Trophoblast cell (in vitro differentiated cells and primary cell): ENCODE data around the gene HOXA7.
A peak's percentile ranks its signal among the peaks of the same experiment; 100 is the strongest.

ENCODE experiments used
- DNase-seq, 2 donors: peaks; one replicate each; pipeline ENCODE4 v3.0.0-alpha.2; 2016
- H2AFZ ChIP-seq: 2 replicates; pipeline ENCODE4 v1.6.1; 2013; ENCODE audit warnings: low read length, moderate library complexity, mild to moderate bottlenecking; ENCODE audit not compliant: insufficient read depth, poor library complexity
- H2AK5ac ChIP-seq: 2 replicates; pipeline ENCODE4 v1.6.1; 2013; ENCODE audit warnings: mild to moderate bottlenecking, low read length
- H2BK120ac ChIP-seq: 2 replicates; pipeline ENCODE4 v1.6.1; 2013; ENCODE audit warnings: low read length, mild to moderate bottlenecking, moderate library complexity; ENCODE audit not compliant: insufficient read depth, poor library complexity
- H2BK12ac ChIP-seq: 2 replicates; pipeline ENCODE4 v1.6.1; 2013; ENCODE audit warnings: mild to moderate bottlenecking, low read length, moderate library complexity
- H2BK5ac ChIP-seq: 2 replicates; pipeline ENCODE4 v1.6.1; 2013; ENCODE audit warnings: low read length, low read depth, moderate library complexity, mild to moderate bottlenecking; ENCODE audit not compliant: poor library complexity
- H3K14ac ChIP-seq: 2 replicates; pipeline ENCODE4 v1.6.1; 2013; ENCODE audit warnings: mild to moderate bottlenecking, low read length
- H3K18ac ChIP-seq: 2 replicates; pipeline ENCODE4 v1.6.1; 2013; ENCODE audit warnings: mild to moderate bottlenecking, low read length
- H3K23ac ChIP-seq: 2 replicates; pipeline ENCODE4 v1.6.1; 2013; ENCODE audit warnings: low read length
- H3K27ac ChIP-seq: 2 replicates; pipeline ENCODE4 v1.5.1; 2013; ENCODE audit warnings: low read depth, mild to moderate bottlenecking, inconsistent platforms, low read length, moderate library complexity
- H3K27me3 ChIP-seq: 2 replicates; pipeline ENCODE4 v1.6.1; 2013; ENCODE audit warnings: inconsistent platforms, mild to moderate bottlenecking, low read length, moderate library complexity; ENCODE audit not compliant: insufficient read depth
- H3K36me3 ChIP-seq, 2 experiments: 1 replicate in 1 of 2; 2 replicates in 1 of 2; pipeline ENCODE4 v1.6.1; 2013; ENCODE audit warnings: low read length in 2 of 2, mild to moderate bottlenecking in 2 of 2, moderate library complexity in 1 of 2; ENCODE audit not compliant: insufficient read depth in 2 of 2, control insufficient read depth in 1 of 2
- H3K4ac ChIP-seq: 2 replicates; pipeline ENCODE4 v1.6.1; 2013; ENCODE audit warnings: low read depth, mild to moderate bottlenecking, low read length, moderate library complexity
- H3K4me1 ChIP-seq, 2 experiments: 1 replicate in 1 of 2; 2 replicates in 1 of 2; pipeline ENCODE4 v1.6.1; 2013; ENCODE audit warnings: low read length in 2 of 2, mild to moderate bottlenecking in 2 of 2, moderate library complexity in 1 of 2; ENCODE audit not compliant: insufficient read depth in 2 of 2, control insufficient read depth in 1 of 2
- H3K4me2 ChIP-seq: 2 replicates; pipeline ENCODE4 v1.6.1; 2013; ENCODE audit warnings: inconsistent platforms, mild to moderate bottlenecking, low read length, moderate library complexity
- H3K4me3 ChIP-seq: 2 replicates; pipeline ENCODE4 v1.5.1; 2013; ENCODE audit warnings: mild to moderate bottlenecking, low read depth, low read length, inconsistent platforms
- H3K79me1 ChIP-seq: one replicate; pipeline ENCODE4 v1.6.1; 2013; ENCODE audit warnings: low read length
- H3K79me2 ChIP-seq: 2 replicates; pipeline ENCODE4 v1.6.1; 2013; ENCODE audit warnings: low read length, mild to moderate bottlenecking; ENCODE audit not compliant: control insufficient read depth, insufficient read depth, poor library complexity
- H3K9ac ChIP-seq: 2 replicates; pipeline ENCODE4 v1.6.1; 2013; ENCODE audit warnings: mild to moderate bottlenecking, low read length
- H3K9me3 ChIP-seq: 2 replicates; pipeline ENCODE4 v1.6.1; 2013; ENCODE audit warnings: low read depth, mild to moderate bottlenecking, control low read depth, inconsistent platforms, low read length; ENCODE audit not compliant: insufficient read depth
- H4K12ac ChIP-seq: 2 replicates; pipeline ENCODE4 v1.6.1; 2013; ENCODE audit warnings: low read depth, mild to moderate bottlenecking, low read length, moderate library complexity
- H4K8ac ChIP-seq: 2 replicates; pipeline ENCODE4 v1.6.1; 2013; ENCODE audit warnings: low read depth, mild to moderate bottlenecking, low read length, moderate library complexity
- H4K91ac ChIP-seq: one replicate; pipeline ENCODE4 v1.6.1; 2013; ENCODE audit warnings: low read depth, mild to moderate bottlenecking, low read length, moderate library complexity
- WGBS: extraction: QIAGEN DNeasy Blood & Tissue Kit; methylation state at CpG from one replicate; pipeline ENCODE4 v1.1.7; 2013; ENCODE audit warnings: missing lambda C conversion rate; ENCODE audit not compliant: insufficient read length, insufficient coverage; ENCODE audit errors: extremely low coverage; 5-methylcytosine and 5-hydroxymethylcytosine counted together

HOXA7 gene

DNA sequence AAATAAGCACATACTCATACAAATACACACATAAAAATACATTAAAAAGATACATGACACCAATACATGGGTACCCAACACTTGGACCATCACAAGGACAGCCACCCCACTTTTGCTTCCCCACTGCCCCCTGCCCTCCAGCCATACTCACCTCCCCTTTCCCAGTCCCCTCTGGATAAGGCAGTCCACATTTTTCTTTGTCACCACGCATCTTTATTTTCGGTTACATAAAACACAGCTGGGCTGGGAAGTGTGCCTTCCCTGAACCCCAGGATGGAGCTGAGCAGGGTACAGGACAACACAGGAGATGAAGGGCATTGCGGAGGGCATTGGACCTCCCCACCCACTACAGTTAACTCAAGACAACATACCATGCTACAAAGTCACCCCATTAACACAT lies 2.9 kb downstream of the HOXA7 start:
- Histone ChIP-seq H3K79me2 (no peaks in the 10 kb centered on the region), H3K14ac (no peak overlapping the region), H2AFZ (no peak overlapping the region), H3K4ac (no peak overlapping the region), H2BK12ac (no peak overlapping the region), H3K4me2 (no peak overlapping the region), H3K4me3 (no peak overlapping the region), H3K4me1 (peaks cover 0 to 2% of the 10 kb centered on the region in 2 experiments), H2AK5ac (no peak overlapping the region), H3K23ac (no peak overlapping the region), H3K36me3 (no peaks in the 10 kb centered on the region), H4K8ac (no peak overlapping the region), H2BK5ac (no peak overlapping the region), H4K91ac (no peak overlapping the region), H3K27ac (no peak overlapping the region), H3K27me3 (peaks cover 91% of the 10 kb centered on the region), H4K12ac (no peak overlapping the region), H2BK120ac (no peak overlapping the region), H3K18ac (no peak overlapping the region), H3K79me1 (no peaks in the 10 kb centered on the region), H3K9ac (no peak overlapping the region), H3K9me3 (peaks cover 51% of the 10 kb centered on the region)
- DNase-seq = no peak
- no CpG with 5 or more reads among the region's 3 CpGs for WGBS

DNA sequence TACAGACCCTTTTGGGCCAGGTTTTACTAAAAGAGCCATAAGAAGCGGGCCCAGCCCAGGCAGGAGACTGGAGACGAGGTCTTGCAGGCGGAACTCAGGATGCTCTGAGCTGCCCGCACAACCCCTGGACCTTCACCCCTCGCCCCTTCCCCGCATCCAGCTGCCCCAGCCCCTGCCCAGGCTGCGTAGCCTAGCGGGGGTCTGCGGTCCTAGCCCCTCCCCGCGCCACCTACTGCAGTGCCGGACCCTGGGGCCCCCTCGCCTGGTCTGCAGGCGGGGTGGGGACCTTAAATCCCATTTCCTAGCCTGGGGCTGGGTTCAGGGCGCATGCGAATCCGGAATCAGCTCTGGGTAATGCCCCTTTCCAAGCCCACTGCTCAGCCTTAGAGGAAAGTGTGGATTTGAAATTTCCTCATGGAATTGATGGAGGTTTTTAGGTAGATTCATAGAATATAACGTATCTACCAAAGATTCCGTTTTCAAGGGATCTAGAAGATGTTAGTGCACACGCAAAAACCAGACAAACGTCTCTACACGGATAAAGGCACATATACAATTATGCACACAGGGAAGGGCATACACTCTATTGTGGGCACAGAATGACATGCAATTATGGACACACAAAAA lies 3.5 kb downstream of the HOXA7 start:
- H3K79me1 ChIP-seq = no peaks in the 10 kb centered on the region
- H3K14ac ChIP-seq = no peak overlapping the region
- H3K18ac ChIP-seq = no peak overlapping the region
- no peak overlapping the region for H3K23ac ChIP-seq
- H2BK12ac ChIP-seq = no peak overlapping the region
- H3K4me2 ChIP-seq = no peak overlapping the region
- peaks cover 91% of the 10 kb centered on the region for H3K27me3 ChIP-seq
- H2AFZ ChIP-seq = no peak overlapping the region
- H3K4ac ChIP-seq = no peak overlapping the region
- no peaks in the 10 kb centered on the region for H3K79me2 ChIP-seq
- no peak for DNase-seq
- no peak overlapping the region for H3K27ac ChIP-seq
- H3K4me3 ChIP-seq = no peak overlapping the region
- H4K8ac ChIP-seq = no peak overlapping the region
- H4K12ac ChIP-seq = no peak overlapping the region
- WGBS = no CpG with 5 or more reads among the region's 22 CpGs
- no peak overlapping the region for H2AK5ac ChIP-seq
- H2BK5ac ChIP-seq = no peak overlapping the region
- no peak overlapping the region for H4K91ac ChIP-seq
- peaks cover 52% of the 10 kb centered on the region for H3K9me3 ChIP-seq
- H3K9ac ChIP-seq = no peak overlapping the region
- H3K4me1 ChIP-seq = peaks cover 0 to 2% of the 10 kb centered on the region in 2 experiments
- H3K36me3 ChIP-seq = no peaks in the 10 kb centered on the region
- no peak overlapping the region for H2BK120ac ChIP-seq

DNA sequence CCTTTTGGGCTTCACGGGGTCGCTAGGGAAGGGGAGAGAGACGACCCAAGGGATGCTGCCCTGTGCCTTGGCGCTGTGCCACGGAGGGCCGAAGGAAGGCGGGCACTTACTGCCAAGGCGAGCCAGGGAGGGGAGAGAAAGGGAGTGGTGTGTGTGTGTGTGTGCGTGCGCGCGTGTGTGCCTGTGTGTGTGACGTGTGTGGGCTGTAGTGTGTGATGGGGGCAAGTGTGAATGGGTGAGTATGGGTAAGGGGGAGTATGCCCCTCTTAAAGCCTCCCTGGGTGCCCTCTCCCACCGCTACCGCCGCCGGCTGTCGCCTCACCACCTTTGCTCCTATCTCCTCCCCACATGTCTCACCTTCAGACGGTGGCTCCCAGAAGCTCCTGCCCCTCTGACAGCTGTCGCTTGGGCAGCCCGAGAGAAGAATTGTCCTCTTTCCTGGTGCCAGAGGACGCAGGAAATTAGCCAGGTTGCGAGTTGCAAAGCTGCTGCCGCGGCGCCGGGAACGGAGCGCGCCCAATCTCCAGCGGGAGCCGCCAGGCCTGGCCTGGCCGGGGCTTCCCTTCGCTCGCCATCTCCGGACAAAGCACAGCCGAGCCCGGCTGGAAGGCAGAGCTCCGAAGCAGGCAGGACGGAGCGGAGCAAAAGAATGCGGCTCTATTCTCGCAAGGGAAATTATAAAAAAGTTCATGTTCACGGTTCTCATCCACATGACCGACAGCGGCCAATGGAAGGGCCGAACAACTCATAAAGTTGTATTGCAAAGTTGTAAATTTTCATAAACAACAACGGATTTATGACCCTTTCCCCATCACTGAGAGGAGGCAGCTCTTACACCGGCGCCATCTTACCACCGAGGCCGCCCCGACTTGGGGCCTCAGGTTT lies 4.3 kb downstream of the HOXA7 start, which contains the start of gene HOXA3:
HOXA3 (minus strand) TSS at position 653 of the 885 bp plus-strand sequence. CDS start 41,943 bp downstream, outside the sequence.
- Histone ChIP-seq H3K27ac (no peak within 1 kb of the TSS), H3K14ac (no peak within 1 kb of the TSS), H2AFZ (no peak within 1 kb of the TSS), H3K79me1 (no peaks in the 10 kb centered on the region), H3K4me1 (peaks cover 0 to 2% of the 10 kb centered on the region in 2 experiments), H2BK12ac (no peak within 1 kb of the TSS), H3K4ac (no peak within 1 kb of the TSS), H3K4me3 (no peak within 1 kb of the TSS), H2BK120ac (no peak within 1 kb of the TSS), H3K18ac (no peak within 1 kb of the TSS), H3K4me2 (no peak within 1 kb of the TSS), H3K36me3 (no peaks in the 10 kb centered on the region), H3K79me2 (no peaks in the 10 kb centered on the region), H3K9me3 (peaks cover 51% of the 10 kb centered on the region), H3K27me3 (peaks cover 90% of the 10 kb centered on the region), H4K8ac (no peak within 1 kb of the TSS), H4K12ac (no peak within 1 kb of the TSS), H2AK5ac (no peak within 1 kb of the TSS), H4K91ac (no peak within 1 kb of the TSS), H2BK5ac (no peak within 1 kb of the TSS), H3K9ac (no peak within 1 kb of the TSS), H3K23ac (no peak within 1 kb of the TSS)
- WGBS = no CpG with 5 or more reads among the region's 53 CpGs
- peak in 1 of 2 donors; percentile 27 for DNase-seq

GRCh38 chr7:27151341-27151930 lies 5.0 kb downstream of the HOXA7 start:
- H3K27ac ChIP-seq = no peak overlapping the region
- no peak overlapping the region for H3K23ac ChIP-seq

More at GRCh38 chr7:27151341-27151930, 5.0 kb downstream of the HOXA7 start:
- Histone ChIP-seq H3K36me3 (no peaks in the 10 kb centered on the region), H3K14ac (no peak overlapping the region), H4K8ac (no peak overlapping the region), H3K27me3 (peaks cover 90% of the 10 kb centered on the region), H3K9me3 (peaks cover 49% of the 10 kb centered on the region), H2AFZ (no peak overlapping the region), H3K9ac (no peak overlapping the region), H4K91ac (no peak overlapping the region), H4K12ac (no peak overlapping the region), H3K18ac (no peak overlapping the region), H3K4ac (no peak overlapping the region), H3K79me1 (no peaks in the 10 kb centered on the region), H3K4me3 (no peak overlapping the region), H3K4me1 (peaks cover 0 to 2% of the 10 kb centered on the region in 2 experiments), H2BK12ac (no peak overlapping the region), H3K79me2 (no peaks in the 10 kb centered on the region), H2BK5ac (no peak overlapping the region), H2BK120ac (no peak overlapping the region), H3K4me2 (peak overlapping the region; percentile 59), H2AK5ac (no peak overlapping the region)
- no peak for DNase-seq
- no CpG with 5 or more reads among the region's 27 CpGs for WGBS
